KMS-11 (cell line): ENCODE measurements around the gene THOP1.
"Not testable (repeated sequence)": the region's sequence is repeated elsewhere in the genome, so short reads cannot be mapped to it uniquely, and the experiment has no call there.

Source experiments
- H2AFZ ChIP-seq: fragments of 200-600 bp; sonication (generic); 2 replicates; pipeline ENCODE4 v1.6.1; 2016; ENCODE audit warnings: antibody characterized with exemption, mixed run types, low read depth
- H3K27ac ChIP-seq: fragments of 200-600 bp; sonication (generic); 2 replicates; pipeline ENCODE4 v1.6.1; 2016; ENCODE audit warnings: mild to moderate bottlenecking, mixed run types
- H3K27me3 ChIP-seq: fragments of 200-600 bp; sonication (generic); 2 replicates; pipeline ENCODE4 v1.6.1; 2017; ENCODE audit warnings: mild to moderate bottlenecking, low read depth, mixed run types, moderate library complexity; ENCODE audit not compliant: insufficient read depth
- H3K36me3 ChIP-seq: fragments of 200-600 bp; sonication (generic); 2 replicates; pipeline ENCODE4 v1.6.1; 2017; ENCODE audit warnings: mild to moderate bottlenecking, mixed run types; ENCODE audit not compliant: insufficient read depth
- H3K4me1 ChIP-seq: fragments of 200-600 bp; sonication (generic); 2 replicates; pipeline ENCODE4 v1.6.1; 2016; ENCODE audit warnings: mild to moderate bottlenecking, low read depth, mixed run types; ENCODE audit not compliant: poor library complexity, severe bottlenecking
- H3K4me2 ChIP-seq: fragments of 200-600 bp; sonication (generic); 2 replicates; pipeline ENCODE4 v1.7.0; 2016; ENCODE audit warnings: mild to moderate bottlenecking, mixed run types
- H3K4me3 ChIP-seq: fragments of 200-600 bp; sonication (generic); IDR thresholded peaks from 2 replicates; pipeline ENCODE4 v1.6.1; 2017; ENCODE audit warnings: low read depth, low read length, mixed read lengths; ENCODE audit not compliant: insufficient read depth
- H3K79me2 ChIP-seq: fragments of 200-600 bp; sonication (generic); 2 replicates; pipeline ENCODE4 v1.6.1; 2016; ENCODE audit warnings: low read depth, mixed run types; ENCODE audit not compliant: insufficient read depth
- H3K9ac ChIP-seq: fragments of 200-600 bp; sonication (generic); 2 replicates; pipeline ENCODE4 v1.6.1; 2016; ENCODE audit warnings: mild to moderate bottlenecking, mixed run types
- H4K20me1 ChIP-seq: fragments of 200-600 bp; sonication (generic); 2 replicates; pipeline ENCODE4 v1.6.1; 2016; ENCODE audit warnings: mild to moderate bottlenecking, mixed run types; ENCODE audit not compliant: insufficient read depth
- TF ChIP-seq, protein P1 (sequence below): fragments of 200-600 bp; sonication (generic); conservative IDR thresholded peaks from 2 replicates; pipeline ENCODE4 v1.6.1; 2017; ENCODE audit warnings: low read depth, mild to moderate bottlenecking, antibody characterized with exemption, low read length, moderate library complexity, mixed read lengths

THOP1 gene

DNA sequence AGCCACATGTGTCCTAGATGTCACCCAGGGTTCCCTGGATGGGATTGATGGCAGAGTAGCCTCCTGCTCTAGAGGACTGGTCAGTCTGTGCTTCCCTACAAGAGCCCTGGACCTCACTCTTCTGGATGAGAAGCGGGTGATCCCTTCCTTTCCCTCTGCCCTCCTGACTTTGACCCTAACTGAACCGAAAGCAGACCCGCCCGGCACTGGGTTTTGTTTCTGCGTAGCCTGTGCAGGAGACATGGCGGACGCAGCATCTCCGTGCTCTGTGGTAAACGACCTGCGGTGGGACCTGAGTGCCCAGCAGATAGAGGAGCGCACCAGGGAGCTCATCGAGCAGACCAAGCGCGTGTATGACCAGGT lies 4.9 kb downstream of the THOP1 start:
- H3K4me1 ChIP-seq: peaks cover 3% of the 10 kb centered on the region
- TF ChIP-seq, protein P1, sequence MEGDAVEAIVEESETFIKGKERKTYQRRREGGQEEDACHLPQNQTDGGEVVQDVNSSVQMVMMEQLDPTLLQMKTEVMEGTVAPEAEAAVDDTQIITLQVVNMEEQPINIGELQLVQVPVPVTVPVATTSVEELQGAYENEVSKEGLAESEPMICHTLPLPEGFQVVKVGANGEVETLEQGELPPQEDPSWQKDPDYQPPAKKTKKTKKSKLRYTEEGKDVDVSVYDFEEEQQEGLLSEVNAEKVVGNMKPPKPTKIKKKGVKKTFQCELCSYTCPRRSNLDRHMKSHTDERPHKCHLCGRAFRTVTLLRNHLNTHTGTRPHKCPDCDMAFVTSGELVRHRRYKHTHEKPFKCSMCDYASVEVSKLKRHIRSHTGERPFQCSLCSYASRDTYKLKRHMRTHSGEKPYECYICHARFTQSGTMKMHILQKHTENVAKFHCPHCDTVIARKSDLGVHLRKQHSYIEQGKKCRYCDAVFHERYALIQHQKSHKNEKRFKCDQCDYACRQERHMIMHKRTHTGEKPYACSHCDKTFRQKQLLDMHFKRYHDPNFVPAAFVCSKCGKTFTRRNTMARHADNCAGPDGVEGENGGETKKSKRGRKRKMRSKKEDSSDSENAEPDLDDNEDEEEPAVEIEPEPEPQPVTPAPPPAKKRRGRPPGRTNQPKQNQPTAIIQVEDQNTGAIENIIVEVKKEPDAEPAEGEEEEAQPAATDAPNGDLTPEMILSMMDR: no peak
- no peak overlapping the region for H3K4me2 ChIP-seq
- H2AFZ ChIP-seq: no peak overlapping the region
- no peaks in the 10 kb centered on the region for H3K27me3 ChIP-seq
- no peaks in the 10 kb centered on the region for H3K36me3 ChIP-seq
- H3K79me2 ChIP-seq: peaks cover 30% of the 10 kb centered on the region
- no peaks in the 10 kb centered on the region for H4K20me1 ChIP-seq
- H3K27ac ChIP-seq: no peak overlapping the region
- H3K9ac ChIP-seq: no peak overlapping the region
- no peak overlapping the region for H3K4me3 ChIP-seq

DNA sequence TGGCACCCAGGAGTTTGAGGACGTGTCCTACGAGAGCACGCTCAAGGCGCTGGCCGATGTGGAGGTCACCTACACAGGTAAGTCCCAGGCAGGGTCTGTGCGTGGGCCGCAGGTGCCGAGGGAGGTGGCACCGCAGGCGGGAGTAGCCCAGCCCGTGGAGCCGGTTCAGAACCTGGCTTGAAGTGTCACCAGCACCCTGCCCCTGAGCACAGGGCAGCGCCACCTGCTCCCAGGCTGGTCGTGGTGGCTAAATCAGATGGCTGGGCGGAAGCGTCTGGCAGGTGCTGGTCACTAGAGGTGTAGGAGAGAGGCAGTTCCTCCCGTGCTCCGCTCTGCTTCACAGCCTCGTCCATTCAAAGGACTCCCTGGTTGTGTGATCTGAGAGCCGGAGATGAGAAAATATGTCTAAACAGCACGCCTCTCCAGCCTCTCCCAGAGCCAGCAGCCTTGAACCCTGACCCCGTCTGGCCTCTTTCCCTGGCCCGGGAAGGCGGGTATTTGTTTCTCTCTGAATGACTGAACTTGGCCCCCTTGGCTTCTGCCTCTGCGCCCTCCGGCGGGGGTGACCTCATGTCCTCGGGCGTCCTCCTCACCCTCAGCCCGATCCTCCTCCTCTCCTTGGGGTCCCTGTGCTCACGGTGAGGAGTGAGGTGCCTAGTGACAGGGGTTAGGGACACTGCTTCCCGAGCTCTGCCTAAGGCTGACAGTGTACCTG lies 5.4 kb downstream of the THOP1 start:
- no peak overlapping the region for H3K9ac ChIP-seq
- no peak overlapping the region for H3K4me3 ChIP-seq
- H3K79me2 ChIP-seq: peaks cover 27% of the 10 kb centered on the region

DNA sequence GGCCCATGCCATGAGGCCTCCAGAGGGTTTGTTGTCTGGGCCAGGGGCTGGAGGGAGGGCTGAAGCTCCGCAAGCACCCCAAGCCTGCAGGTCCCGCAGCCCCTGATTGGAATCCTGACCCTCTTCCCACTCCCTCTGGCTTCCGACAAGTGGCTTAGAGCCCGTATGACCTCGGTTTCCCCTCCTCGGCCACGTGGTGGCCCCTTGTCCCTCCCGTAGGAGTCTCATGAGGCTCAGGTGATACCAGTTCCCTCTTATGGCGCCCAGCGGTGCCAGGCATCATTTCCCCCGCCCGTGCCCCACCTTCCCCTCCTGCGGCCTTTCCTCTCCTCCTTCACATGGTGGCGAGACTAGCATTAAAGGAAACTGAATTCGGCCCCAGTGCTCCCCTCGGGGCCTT lies 6.1 kb downstream of the THOP1 start:
- Histone ChIP-seq H3K36me3 (no peaks in the 10 kb centered on the region), H3K27ac (no peak overlapping the region), H3K27me3 (no peaks in the 10 kb centered on the region), H3K9ac (no peak overlapping the region), H3K4me1 (peaks cover under 1% of the 10 kb centered on the region), H4K20me1 (no peaks in the 10 kb centered on the region), H2AFZ (no peak overlapping the region), H3K79me2 (peaks cover 20% of the 10 kb centered on the region; the same call in 1 of the 2 replicates), H3K4me3 (no peak overlapping the region), H3K4me2 (no peak overlapping the region)
- TF ChIP-seq, protein P1: no peak

More for the DNA sequence above, 5.4 kb downstream of the THOP1 start:
- H2AFZ ChIP-seq: no peak overlapping the region
- TF ChIP-seq, protein P1: no peak
- no peaks in the 10 kb centered on the region for H3K36me3 ChIP-seq
- H3K4me2 ChIP-seq: no peak overlapping the region
- peaks cover 3% of the 10 kb centered on the region for H3K4me1 ChIP-seq
- no peaks in the 10 kb centered on the region for H4K20me1 ChIP-seq
- no peaks in the 10 kb centered on the region for H3K27me3 ChIP-seq
- no peak overlapping the region for H3K27ac ChIP-seq

DNA sequence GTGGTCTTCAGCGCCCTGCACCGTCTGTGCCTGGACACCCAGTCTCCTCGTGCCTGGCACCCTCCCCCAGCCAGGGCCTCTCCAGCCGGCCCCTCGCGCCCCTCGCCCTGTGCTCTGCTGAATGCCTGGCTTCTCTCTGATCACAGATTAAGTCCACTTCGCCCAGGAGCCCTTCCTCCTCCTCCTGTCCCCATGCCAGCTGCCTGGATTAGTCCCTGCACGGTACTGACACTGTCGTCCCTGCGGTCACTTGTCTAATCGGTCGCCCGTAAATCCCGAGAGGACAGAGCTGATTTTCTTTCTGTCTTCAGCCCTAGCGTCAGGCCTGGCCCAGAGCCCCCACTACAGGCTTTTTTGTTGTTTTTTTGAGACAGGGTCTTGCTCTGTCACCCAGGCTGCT lies 6.6 kb downstream of the THOP1 start:
- H3K27ac ChIP-seq: no peak overlapping the region
- peaks cover 16% of the 10 kb centered on the region; the same call in 1 of the 2 replicates for H3K79me2 ChIP-seq
- TF ChIP-seq, protein P1: no peak
- H3K4me2 ChIP-seq: no peak overlapping the region
- H3K27me3 ChIP-seq: no peaks in the 10 kb centered on the region
- H3K4me3 ChIP-seq: no peak overlapping the region
- no peaks in the 10 kb centered on the region for H4K20me1 ChIP-seq
- no peaks in the 10 kb centered on the region for H3K36me3 ChIP-seq
- no peak overlapping the region for H2AFZ ChIP-seq
- H3K9ac ChIP-seq: no peak overlapping the region
- H3K4me1 ChIP-seq: no peaks in the 10 kb centered on the region

DNA sequence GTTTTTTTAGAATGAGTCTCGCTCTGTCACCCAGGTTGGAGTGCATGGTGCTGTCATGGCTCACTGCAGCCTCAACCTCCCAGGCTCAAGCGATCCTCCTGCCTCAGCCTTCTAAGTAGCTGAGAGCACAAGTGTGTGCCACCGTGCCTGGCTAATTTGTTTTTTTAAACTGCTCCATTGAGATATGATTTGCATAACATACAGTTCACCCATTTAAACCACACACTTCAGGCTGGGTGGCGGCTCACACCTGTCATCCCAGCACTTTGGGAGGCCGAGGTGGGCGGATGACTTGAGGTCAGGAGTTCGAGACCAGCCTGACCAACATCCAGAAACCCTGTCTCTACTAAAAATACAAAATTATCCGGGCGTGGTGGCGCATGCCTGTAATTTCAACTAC lies 7.4 kb downstream of the THOP1 start:
- H2AFZ ChIP-seq, H4K20me1 ChIP-seq, H3K27ac ChIP-seq, H3K4me1 ChIP-seq, H3K36me3 ChIP-seq, H3K9ac ChIP-seq, H3K79me2 ChIP-seq, H3K4me2 ChIP-seq, H3K4me3 ChIP-seq, H3K27me3 ChIP-seq: not testable (repeated sequence)
